Measurements from ENCODE around the gene LRP8.
A peak's percentile ranks its signal among the peaks of the same experiment; 100 is the strongest.

LRP8 gene

GRCh38 chr1:53279296-53280200 is 48.3 kb downstream of the LRP8 start:
- no peak for DNase-seq

GRCh38 chr1:53278298-53278725 is 49.6 kb downstream of the LRP8 start:
- DNase-seq = peak; percentile 76

GRCh38 chr1:53277326-53277725 is 50.5 kb downstream of the LRP8 start:
- DNase-seq = no peak

GRCh38 chr1:53276902-53277281 is 51.0 kb downstream of the LRP8 start:
- DNase-seq = no peak

- no peak for DNase-seq
Observed at GRCh38 chr1:53276153-53276901, 51.5 kb downstream of the LRP8 start.

- no peak for DNase-seq
Observed at GRCh38 chr1:53275566-53275965, 52.3 kb downstream of the LRP8 start.

- DNase-seq = no peak
Observed at GRCh38 chr1:53274541-53275185, 53.2 kb downstream of the LRP8 start.

- DNase-seq = no peak
Observed at GRCh38 chr1:53274026-53274425, 53.8 kb downstream of the LRP8 start.

GRCh38 chr1:53273526-53273925 is 54.3 kb downstream of the LRP8 start:
- DNase-seq = no peak

GRCh38 chr1:53272349-53272748 is 55.5 kb downstream of the LRP8 start:
- DNase-seq = no peak

GRCh38 chr1:53271446-53272090 is 56.3 kb downstream of the LRP8 start:
- DNase-seq = no peak

- DNase-seq = no peak
Observed at GRCh38 chr1:53270873-53271272, 57.0 kb downstream of the LRP8 start.

GRCh38 chr1:53270107-53270506 is 57.8 kb downstream of the LRP8 start:
- no peak for DNase-seq

- DNase-seq = no peak
Observed at GRCh38 chr1:53267761-53268160, 60.1 kb downstream of the LRP8 start.

GRCh38 chr1:53266038-53266437 is 61.8 kb downstream of the LRP8 start:
- DNase-seq = no peak

GRCh38 chr1:53265581-53265980 is 62.3 kb downstream of the LRP8 start:
- DNase-seq = no peak

GRCh38 chr1:53264048-53264447 is 63.8 kb downstream of the LRP8 start:
- no peak for DNase-seq

GRCh38 chr1:53262000-53262399 is 65.9 kb downstream of the LRP8 start:
- no peak for DNase-seq

GRCh38 chr1:53260631-53261247 is 67.1 kb downstream of the LRP8 start:
- DNase-seq = no peak

GRCh38 chr1:53259932-53260331 is 67.9 kb downstream of the LRP8 start:
- no peak for DNase-seq

- no peak for DNase-seq
Observed at GRCh38 chr1:53258216-53258615, 69.7 kb downstream of the LRP8 start.

GRCh38 chr1:53257454-53258081 is 70.3 kb downstream of the LRP8 start:
- no peak for DNase-seq

All from activated CD4-positive, alpha-beta T cell treated with anti-CD3 and anti-CD28 coated beads, Interleukin-2, amount 50 U/mL, for 1 hour (primary cell).